HepG2 (cell line): Measurements from ENCODE around the gene C1orf35. TPM values are rescaled to one million over a fixed set of nuclear protein-coding genes. Genes with fewer than 3 reads are reported as not detected.

ENCODE experiments used
- AGO2 ChIP-seq: fragments of 200-400 bp; formaldehyde crosslinking; optimal IDR thresholded peaks from 2 replicates; pipeline ENCODE3; 2017; ENCODE audit warnings: mild to moderate bottlenecking, low read depth, low read length, moderate library complexity
- ATF1 ChIP-seq: IDR thresholded peaks from 2 replicates; pipeline ENCODE4 v1.6.1; 2016; ENCODE audit warnings: mild to moderate bottlenecking, control low read depth
- GLI4 ChIP-seq: sonication (generic); formaldehyde crosslinking; IDR thresholded peaks from 2 replicates; pipeline ENCODE4 v1.5.1; 2020; ENCODE audit warnings: missing genetic modification reagents, mild to moderate bottlenecking, moderate library complexity, borderline replicate concordance
- KLF11 ChIP-seq: IDR thresholded peaks from 2 replicates; pipeline ENCODE4 v1.6.1; 2016; ENCODE audit warnings: missing compliant biosample characterization
- NBN ChIP-seq: fragments of 450-650 bp; conservative IDR thresholded peaks from 2 replicates; pipeline ENCODE4 v1.6.1; 2017
- NFATC3 ChIP-seq: sonication (generic); formaldehyde crosslinking; IDR thresholded peaks from 2 replicates; pipeline ENCODE4 v1.5.1; 2020; ENCODE audit warnings: mild to moderate bottlenecking, missing genetic modification reagents
- NFIC ChIP-seq: IDR thresholded peaks from 2 replicates; pipeline ENCODE4 v1.6.1; 2012; ENCODE audit warnings: mild to moderate bottlenecking, low read length, inconsistent platforms
- NR1H2 ChIP-seq: sonication (generic); formaldehyde crosslinking; IDR thresholded peaks from 2 replicates; pipeline ENCODE4 v1.8.1; 2022; ENCODE audit warnings: low read depth, missing genetic modification reagents, borderline replicate concordance
- RORA ChIP-seq: sonication (generic); formaldehyde crosslinking; IDR thresholded peaks from 2 replicates; pipeline ENCODE4 v1.5.0; 2020; ENCODE audit warnings: mild to moderate bottlenecking, missing genetic modification reagents, moderate library complexity
- SAFB2 ChIP-seq: sonication (generic); formaldehyde crosslinking; IDR thresholded peaks from 2 replicates; pipeline ENCODE4 v1.5.1; 2020; ENCODE audit warnings: missing genetic modification reagents, low read depth, mild to moderate bottlenecking, borderline replicate concordance
- SOX6 ChIP-seq, 2 experiments: fragments of 450-650 bp in 1 of 2; sonication (generic) in 1 of 2; formaldehyde crosslinking in 1 of 2; IDR thresholded peaks; 2 replicates each; pipeline versions ENCODE4 v1.4.0 to v1.6.1; 2017 to 2020; ENCODE audit warnings: antibody characterized with exemption in 1 of 2, mild to moderate bottlenecking in 1 of 2, missing genetic modification reagents in 1 of 2
- SRSF1 ChIP-seq: fragments of 200-400 bp; formaldehyde crosslinking; optimal IDR thresholded peaks from 2 replicates; pipeline ENCODE3; 2017; ENCODE audit warnings: mild to moderate bottlenecking, low read depth, low read length, moderate library complexity
- TAF1 ChIP-seq: sonication (generic); formaldehyde crosslinking; IDR thresholded peaks from 2 replicates; pipeline ENCODE4 v1.4.0; 2020; ENCODE audit warnings: missing genetic modification reagents
- YEATS4 ChIP-seq: sonication (generic); formaldehyde crosslinking; IDR thresholded peaks from 2 replicates; pipeline ENCODE4 v1.4.0; 2020; ENCODE audit warnings: missing genetic modification reagents, borderline replicate concordance
- YY1 ChIP-seq: IDR thresholded peaks from 2 replicates; pipeline ENCODE4 v1.6.1; 2011; ENCODE audit warnings: low read length, low read depth, moderate library complexity, mild to moderate bottlenecking; ENCODE audit not compliant: insufficient read depth, insufficient replicate concordance
- ZMYM2 ChIP-seq: sonication (generic); formaldehyde crosslinking; IDR thresholded peaks from 2 replicates; pipeline ENCODE4 v1.8.0; 2022; ENCODE audit warnings: mild to moderate bottlenecking, missing genetic modification reagents
- ZNF10 ChIP-seq: sonication (generic); formaldehyde crosslinking; IDR thresholded peaks from 2 replicates; pipeline ENCODE4 v1.4.0; 2020; ENCODE audit warnings: mild to moderate bottlenecking, low read depth, missing genetic modification reagents, borderline replicate concordance
- ZNF333 ChIP-seq: sonication (generic); formaldehyde crosslinking; IDR thresholded peaks from 2 replicates; pipeline ENCODE4 v1.4.0; 2020; ENCODE audit warnings: mild to moderate bottlenecking, missing genetic modification reagents, borderline replicate concordance
- ZNF350 ChIP-seq: sonication (generic); formaldehyde crosslinking; IDR thresholded peaks from 2 replicates; pipeline ENCODE4 v1.4.0; 2020; ENCODE audit warnings: mild to moderate bottlenecking, low read depth, missing genetic modification reagents, borderline replicate concordance
- polyA plus RNA-seq, 8 experiments: library from polyadenylated mRNA; depleted of rRNA in 3 of 8; stranded (reverse) in 7 of 8; unstranded in 1 of 8; fragments of >200 nt; fragmentation: Illumina TruSeq in 4 of 8; extraction: Trizol in 4 of 8; gene quantifications; 2 replicates each; pipeline versions ENCODE4 v1.2.1 to v1.2.3, GENCODE V29; 2011 to 2016; ENCODE audit warnings: low read depth in 4 of 8, missing spikeins in 1 of 8, mixed read lengths in 1 of 8; ENCODE audit not compliant: insufficient read depth in 1 of 8
- total RNA-seq, 5 experiments: library from RNA; depleted of rRNA; stranded (reverse); fragments of >200 nt; fragmentation: Illumina TruSeq; extraction: Trizol; gene quantifications; 2 replicates each; pipeline ENCODE4 v1.2.3, GENCODE V29; 2016; ENCODE audit warnings: low read depth in 1 of 5
- TF ChIP-seq, protein P1 (sequence below): sonication (generic); formaldehyde crosslinking; IDR thresholded peaks from 2 replicates; pipeline ENCODE4 v1.4.0; 2020; ENCODE audit warnings: low read depth, mild to moderate bottlenecking, missing genetic modification reagents
- TF ChIP-seq, protein P2 (sequence below): sonication (generic); formaldehyde crosslinking; conservative IDR thresholded peaks from 2 replicates; pipeline ENCODE4 v1.8.0; 2022; ENCODE audit warnings: missing genetic modification reagents
- TF ChIP-seq, protein P3 (sequence below): sonication (generic); formaldehyde crosslinking; IDR thresholded peaks from 2 replicates; pipeline ENCODE4 v1.4.0; 2020; ENCODE audit warnings: missing genetic modification reagents
- TF ChIP-seq, protein P4 (sequence below): sonication (generic); IDR thresholded peaks from 2 replicates; pipeline ENCODE4 v1.6.1; 2016; ENCODE audit warnings: low read depth, borderline replicate concordance
- TF ChIP-seq, protein P5 (sequence below): sonication (generic); formaldehyde crosslinking; IDR thresholded peaks from 2 replicates; pipeline ENCODE4 v1.4.0; 2020; ENCODE audit warnings: missing genetic modification reagents

Gene C1orf35
- total and polyA plus RNA-seq, 2 of the 13 experiments (the other 11 are each of a cell fraction or from before 2014, with no cell fraction given), result 8.1 to 19.3 TPM

DNA sequence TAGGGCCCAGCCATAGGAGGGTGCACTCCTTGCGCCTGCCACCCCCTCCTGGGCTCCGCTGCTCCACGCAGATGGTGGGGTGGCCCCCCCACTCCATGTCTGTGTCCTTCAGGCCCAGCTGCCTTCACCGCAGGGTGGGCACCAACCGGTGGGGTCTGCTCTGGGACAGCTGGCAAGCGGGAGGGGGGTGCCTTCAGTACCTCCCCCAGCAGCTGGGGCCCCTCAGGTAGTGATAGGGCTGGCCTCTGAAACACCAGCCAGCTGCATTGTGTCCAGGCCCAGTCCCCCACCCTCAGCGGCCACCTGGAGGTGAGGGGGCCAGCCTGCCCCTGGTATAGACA is 47.0 kb upstream of the C1orf35 start (continued):
- no peak for TF ChIP-seq SOX6 (IDR thresholded peaks at IDR 0.05)
- TF ChIP-seq SOX6 (CRISPR knock-in tag; IDR thresholded peaks at IDR 0.05), result 0 out of 2 replicates have a peak, but pooled peaks have one; percentile 8
- no peak for TF ChIP-seq RORA (CRISPR knock-in tag)
- 0 out of 2 replicates have a peak, but pooled peaks have one; percentile 9 for TF ChIP-seq TAF1
- no peak for TF ChIP-seq YY1
- TF ChIP-seq AGO2, result peak; percentile 81
- no peak for TF ChIP-seq SRSF1
- TF ChIP-seq, protein P1, sequence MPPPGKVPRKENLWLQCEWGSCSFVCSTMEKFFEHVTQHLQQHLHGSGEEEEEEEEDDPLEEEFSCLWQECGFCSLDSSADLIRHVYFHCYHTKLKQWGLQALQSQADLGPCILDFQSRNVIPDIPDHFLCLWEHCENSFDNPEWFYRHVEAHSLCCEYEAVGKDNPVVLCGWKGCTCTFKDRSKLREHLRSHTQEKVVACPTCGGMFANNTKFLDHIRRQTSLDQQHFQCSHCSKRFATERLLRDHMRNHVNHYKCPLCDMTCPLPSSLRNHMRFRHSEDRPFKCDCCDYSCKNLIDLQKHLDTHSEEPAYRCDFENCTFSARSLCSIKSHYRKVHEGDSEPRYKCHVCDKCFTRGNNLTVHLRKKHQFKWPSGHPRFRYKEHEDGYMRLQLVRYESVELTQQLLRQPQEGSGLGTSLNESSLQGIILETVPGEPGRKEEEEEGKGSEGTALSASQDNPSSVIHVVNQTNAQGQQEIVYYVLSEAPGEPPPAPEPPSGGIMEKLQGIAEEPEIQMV (CRISPR knock-in tag), result no peak
- TF ChIP-seq, protein P2, sequence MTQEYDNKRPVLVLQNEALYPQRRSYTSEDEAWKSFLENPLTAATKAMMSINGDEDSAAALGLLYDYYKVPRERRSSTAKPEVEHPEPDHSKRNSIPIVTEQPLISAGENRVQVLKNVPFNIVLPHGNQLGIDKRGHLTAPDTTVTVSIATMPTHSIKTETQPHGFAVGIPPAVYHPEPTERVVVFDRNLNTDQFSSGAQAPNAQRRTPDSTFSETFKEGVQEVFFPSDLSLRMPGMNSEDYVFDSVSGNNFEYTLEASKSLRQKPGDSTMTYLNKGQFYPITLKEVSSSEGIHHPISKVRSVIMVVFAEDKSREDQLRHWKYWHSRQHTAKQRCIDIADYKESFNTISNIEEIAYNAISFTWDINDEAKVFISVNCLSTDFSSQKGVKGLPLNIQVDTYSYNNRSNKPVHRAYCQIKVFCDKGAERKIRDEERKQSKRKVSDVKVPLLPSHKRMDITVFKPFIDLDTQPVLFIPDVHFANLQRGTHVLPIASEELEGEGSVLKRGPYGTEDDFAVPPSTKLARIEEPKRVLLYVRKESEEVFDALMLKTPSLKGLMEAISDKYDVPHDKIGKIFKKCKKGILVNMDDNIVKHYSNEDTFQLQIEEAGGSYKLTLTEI (CRISPR knock-in tag), result no peak
- TF ChIP-seq ZNF333 (CRISPR knock-in tag), result 0 out of 2 replicates have a peak, but pooled peaks have one; percentile 23
- no peak for TF ChIP-seq ATF1
- TF ChIP-seq, protein P3, sequence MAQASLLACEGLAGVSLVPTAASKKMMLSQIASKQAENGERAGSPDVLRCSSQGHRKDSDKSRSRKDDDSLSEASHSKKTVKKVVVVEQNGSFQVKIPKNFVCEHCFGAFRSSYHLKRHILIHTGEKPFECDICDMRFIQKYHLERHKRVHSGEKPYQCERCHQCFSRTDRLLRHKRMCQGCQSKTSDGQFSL (CRISPR knock-in tag), result peak; percentile 72; the same call in 1 of the 2 replicates
- TF ChIP-seq ZNF350 (CRISPR knock-in tag), result peak; percentile 52; the same call in 1 of the 2 replicates
- TF ChIP-seq NFIC, result no peak
- no peak for TF ChIP-seq NBN
- TF ChIP-seq, protein P4, sequence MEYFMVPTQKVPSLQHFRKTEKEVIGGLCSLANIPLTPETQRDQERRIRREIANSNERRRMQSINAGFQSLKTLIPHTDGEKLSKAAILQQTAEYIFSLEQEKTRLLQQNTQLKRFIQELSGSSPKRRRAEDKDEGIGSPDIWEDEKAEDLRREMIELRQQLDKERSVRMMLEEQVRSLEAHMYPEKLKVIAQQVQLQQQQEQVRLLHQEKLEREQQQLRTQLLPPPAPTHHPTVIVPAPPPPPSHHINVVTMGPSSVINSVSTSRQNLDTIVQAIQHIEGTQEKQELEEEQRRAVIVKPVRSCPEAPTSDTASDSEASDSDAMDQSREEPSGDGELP, result peak; percentile 57; the same call in 1 of the 2 replicates
- TF ChIP-seq NR1H2 (CRISPR knock-in tag), result no peak
- no peak for TF ChIP-seq ZMYM2 (CRISPR knock-in tag)
- no peak for TF ChIP-seq NFATC3
- 0 out of 2 replicates have a peak, but pooled peaks have one; percentile 14 for TF ChIP-seq KLF11
- TF ChIP-seq SAFB2 (CRISPR knock-in tag), result 0 out of 2 replicates have a peak, but pooled peaks have one; percentile 21
- TF ChIP-seq ZNF10 (CRISPR knock-in tag), result no peak
- TF ChIP-seq, protein P5, sequence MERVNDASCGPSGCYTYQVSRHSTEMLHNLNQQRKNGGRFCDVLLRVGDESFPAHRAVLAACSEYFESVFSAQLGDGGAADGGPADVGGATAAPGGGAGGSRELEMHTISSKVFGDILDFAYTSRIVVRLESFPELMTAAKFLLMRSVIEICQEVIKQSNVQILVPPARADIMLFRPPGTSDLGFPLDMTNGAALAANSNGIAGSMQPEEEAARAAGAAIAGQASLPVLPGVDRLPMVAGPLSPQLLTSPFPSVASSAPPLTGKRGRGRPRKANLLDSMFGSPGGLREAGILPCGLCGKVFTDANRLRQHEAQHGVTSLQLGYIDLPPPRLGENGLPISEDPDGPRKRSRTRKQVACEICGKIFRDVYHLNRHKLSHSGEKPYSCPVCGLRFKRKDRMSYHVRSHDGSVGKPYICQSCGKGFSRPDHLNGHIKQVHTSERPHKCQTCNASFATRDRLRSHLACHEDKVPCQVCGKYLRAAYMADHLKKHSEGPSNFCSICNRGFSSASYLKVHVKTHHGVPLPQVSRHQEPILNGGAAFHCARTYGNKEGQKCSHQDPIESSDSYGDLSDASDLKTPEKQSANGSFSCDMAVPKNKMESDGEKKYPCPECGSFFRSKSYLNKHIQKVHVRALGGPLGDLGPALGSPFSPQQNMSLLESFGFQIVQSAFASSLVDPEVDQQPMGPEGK (CRISPR knock-in tag), result peak; percentile 81; the same call in 1 of the 2 replicates
- 0 out of 2 replicates have a peak, but pooled peaks have one; percentile 3 for TF ChIP-seq YEATS4 (CRISPR knock-in tag)
- TF ChIP-seq GLI4 (CRISPR knock-in tag), result 0 out of 2 replicates have a peak, but pooled peaks have one; percentile 2
